Sigmoid colon (tissue), 7 donors: Measurements from ENCODE around the gene GRID1. TPM values are rescaled to one million over a fixed set of nuclear protein-coding genes. Genes with fewer than 3 reads are reported as not detected.
A peak's percentile ranks its signal among the peaks of the same experiment; 100 is the strongest.

Source experiments
- DNase-seq: peaks from one replicate; pipeline ENCODE4 v3.0.0-alpha.2; 2019
- H3K27ac ChIP-seq, 4 donors: fragments of 200-600 bp; sonication (generic); one replicate each; pipeline ENCODE4 v1.5.1; 2016 to 2019; ENCODE audit warnings: mild to moderate bottlenecking in 1 of 4
- H3K27me3 ChIP-seq, 3 donors: fragments of 200-600 bp; sonication (generic); one replicate each; pipeline ENCODE4 v1.5.1; 2019; ENCODE audit warnings: mild to moderate bottlenecking in 1 of 3
- H3K36me3 ChIP-seq, 4 donors: fragments of 200-600 bp; sonication (generic); one replicate each; pipeline ENCODE4 v1.5.1; 2016 to 2019
- H3K4me1 ChIP-seq, 4 donors: fragments of 200-600 bp; sonication (generic); one replicate each; pipeline ENCODE4 v1.5.1; 2017 to 2019
- H3K4me3 ChIP-seq, 4 donors: fragments of 200-600 bp; sonication (generic); one replicate each; pipeline ENCODE4 v1.5.1; 2017 to 2019; ENCODE audit warnings: mild to moderate bottlenecking in 2 of 4, moderate library complexity in 1 of 4
- H3K9me3 ChIP-seq, 4 donors: fragments of 200-600 bp in 3 of 4; sonication (generic) in 3 of 4; one replicate each; pipeline versions ENCODE4 v1.5.1 to v1.6.1; 2013 to 2019
- CTCF ChIP-seq, 4 experiments: fragments of 450-650 bp in 3 of 4; fragments of 200-600 bp in 1 of 4; IDR thresholded peaks; one replicate each; pipeline ENCODE4 v1.5.1; 2016 to 2019; ENCODE audit warnings: antibody characterized with exemption in 4 of 4, mild to moderate bottlenecking in 3 of 4, moderate library complexity in 2 of 4
- EP300 ChIP-seq, 4 donors: sonication (generic); formaldehyde crosslinking; IDR thresholded peaks; one replicate each; pipeline ENCODE4 v1.6.1; 2017; ENCODE audit warnings: antibody characterized with exemption in 4 of 4
- POLR2A ChIP-seq, 2 donors: fragments of 450-650 bp; IDR thresholded peaks; one replicate each; pipeline ENCODE4 v1.6.1; 2016; ENCODE audit warnings: antibody characterized with exemption in 2 of 2, mild to moderate bottlenecking in 2 of 2, moderate library complexity in 2 of 2
- POLR2AphosphoS5 ChIP-seq, 4 donors: sonication (generic); formaldehyde crosslinking; IDR thresholded peaks; one replicate each; pipeline ENCODE4 v1.6.1; 2017; ENCODE audit warnings: antibody characterized with exemption in 4 of 4
- WGBS, 2 donors: extraction: QIAGEN DNeasy Blood & Tissue Kit; methylation state at CpG; one replicate each; pipeline ENCODE4 v1.1.7; 2013; 5-methylcytosine and 5-hydroxymethylcytosine counted together
- intact Hi-C: fragments of 100-400 bp; cut with DNase I; formaldehyde crosslinking; loops from one replicate; pipeline ENCODE4 v1.15.1; 2023
- polyA plus RNA-seq, 3 donors: library from polyadenylated mRNA; stranded (reverse); fragments of 200-250 nt; gene quantifications; one replicate each; pipeline ENCODE4 v1.2.3, GENCODE V29; 2013
- total RNA-seq, 4 donors: library from RNA; depleted of rRNA; stranded (reverse); fragments of >200 nt; gene quantifications; one replicate each; pipeline ENCODE4 v1.1.0, GENCODE V29; 2016
- donor health status: healthy with polysubstance abuse.
- donor health status: Bipolar disorder and iron deficiency.
- donor health status: healthy.

The GRID1 gene
- total and polyA plus RNA-seq, 7 donors = 0.66 to 4.7 (median 1.1) TPM; not detected in 2

GRCh38 chr10:86316274-86316835 is 50.2 kb downstream of the GRID1 start:
- TF ChIP-seq POLR2AphosphoS5 (IDR thresholded peaks at IDR 0.05) = no peak
- TF ChIP-seq POLR2A (IDR thresholded peaks at IDR 0.05) = no peak
- no peak for TF ChIP-seq CTCF (IDR thresholded peaks at IDR 0.05)
- TF ChIP-seq EP300 (IDR thresholded peaks at IDR 0.05) = no peak
- intact Hi-C loops = no loop called here
- Histone ChIP-seq H3K9me3 (no peaks in the 10 kb centered on the region), H3K27me3 (no peaks in the 10 kb centered on the region), H3K27ac (no peak overlapping the region), H3K36me3 (no peaks in the 10 kb centered on the region), H3K4me1 (no peaks in the 10 kb centered on the region), H3K4me3 (no peak overlapping the region)
- DNase-seq = peak; percentile 22
- 49 to 70% methylated on average over 4 of the region's 4 CpGs for WGBS, 2 donors

GRCh38 chr10:86315549-86315942 is 51.0 kb downstream of the GRID1 start:
- Histone ChIP-seq H3K4me1 (no peaks in the 10 kb centered on the region), H3K9me3 (no peaks in the 10 kb centered on the region), H3K27ac (no peak overlapping the region), H3K27me3 (no peaks in the 10 kb centered on the region), H3K4me3 (no peak overlapping the region), H3K36me3 (no peaks in the 10 kb centered on the region)
- intact Hi-C loops = no loop called here
- TF ChIP-seq POLR2AphosphoS5 (IDR thresholded peaks at IDR 0.05) (no peak), EP300 (IDR thresholded peaks at IDR 0.05) (no peak), POLR2A (IDR thresholded peaks at IDR 0.05) (no peak), CTCF (IDR thresholded peaks at IDR 0.05) (no peak)
- no peak for DNase-seq

GRCh38 chr10:86314616-86315548 is 51.7 kb downstream of the GRID1 start:
- H3K36me3 ChIP-seq = no peaks in the 10 kb centered on the region
- TF ChIP-seq EP300 (IDR thresholded peaks at IDR 0.05) (no peak), CTCF (IDR thresholded peaks at IDR 0.05) (no peak)
- H3K4me3 ChIP-seq = no peak overlapping the region
- intact Hi-C loops = no loop called here
- H3K4me1 ChIP-seq = no peaks in the 10 kb centered on the region
- 65 to 78% methylated on average over 7 of the region's 7 CpGs for WGBS, 2 donors
- H3K27ac ChIP-seq = no peak overlapping the region
- no peaks in the 10 kb centered on the region for H3K27me3 ChIP-seq
- peak; percentile 43 for DNase-seq
- H3K9me3 ChIP-seq = no peaks in the 10 kb centered on the region

- no peak overlapping the region for H3K4me3 ChIP-seq
- intact Hi-C loops = no loop called here
- H3K27ac ChIP-seq = no peak overlapping the region
- no peaks in the 10 kb centered on the region for H3K9me3 ChIP-seq
- no peaks in the 10 kb centered on the region for H3K36me3 ChIP-seq
- 77 to 82% methylated on average over 10 of the region's 10 CpGs for WGBS, 2 donors
- no peaks in the 10 kb centered on the region for H3K27me3 ChIP-seq
- no peaks in the 10 kb centered on the region for H3K4me1 ChIP-seq
- DNase-seq = peak; percentile 40
- TF ChIP-seq POLR2AphosphoS5 (IDR thresholded peaks at IDR 0.05) (no peak), EP300 (IDR thresholded peaks at IDR 0.05) (no peak), POLR2A (IDR thresholded peaks at IDR 0.05) (no peak), CTCF (IDR thresholded peaks at IDR 0.05) (no peak)
Measured at GRCh38 chr10:86313621-86314041, 53.0 kb downstream of the GRID1 start.
